Measurements from ENCODE around the gene DAB1. TPM values are rescaled to one million over a fixed set of nuclear protein-coding genes. Genes with fewer than 3 reads are reported as not detected.

Gene DAB1
- total and polyA plus RNA-seq, 2 of the 8 experiments (the other 6 are each of a cell fraction or from before 2014, with no cell fraction given): 4.4 to 11.8 TPM

DNA sequence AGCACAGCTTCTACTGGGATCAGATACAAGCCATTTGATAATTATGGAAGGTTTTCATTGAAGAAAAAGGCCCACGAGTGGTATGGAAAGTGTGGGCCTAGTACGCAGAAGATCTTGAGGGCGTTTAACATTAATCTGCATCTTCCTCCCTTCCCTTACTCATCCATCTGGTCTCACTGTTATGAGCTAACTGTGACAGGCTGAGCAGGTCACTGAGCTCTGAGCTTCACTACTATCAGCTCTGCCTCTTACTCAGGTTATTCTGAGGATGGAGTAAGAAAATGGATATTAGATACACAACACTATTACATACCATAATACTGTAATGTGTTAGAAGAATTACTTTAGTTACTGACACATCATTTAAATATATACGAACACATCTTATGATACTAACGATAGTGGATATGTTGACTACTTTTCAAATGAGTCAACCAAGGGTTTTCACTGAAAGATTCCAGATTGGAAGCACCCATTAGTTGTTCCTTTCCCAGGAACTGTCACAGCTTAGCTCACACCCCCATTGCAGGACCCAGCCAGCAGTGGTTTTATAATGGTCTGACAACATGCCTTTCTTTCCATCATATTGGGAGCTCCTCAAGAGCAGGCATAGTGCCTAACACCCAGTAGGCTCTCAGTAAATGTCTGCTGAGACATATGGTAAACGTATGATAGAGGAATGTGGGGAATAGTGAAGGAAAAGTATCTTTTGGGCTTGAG, 360.3 kb downstream of the DAB1 start (continued):
- TF ChIP-seq KDM4A (IDR thresholded peaks at IDR 0.05; ENCODE audit: low read depth, low read length, severe bottlenecking): no peak
- no peak for TF ChIP-seq RAD21 (IDR thresholded peaks at IDR 0.05 in 1 of 2, conservative IDR thresholded peaks at IDR 0.05 in 1 of 2; ENCODE audit: low read depth in 2 of 2, low read length in 2 of 2)
- TF ChIP-seq, protein P1, sequence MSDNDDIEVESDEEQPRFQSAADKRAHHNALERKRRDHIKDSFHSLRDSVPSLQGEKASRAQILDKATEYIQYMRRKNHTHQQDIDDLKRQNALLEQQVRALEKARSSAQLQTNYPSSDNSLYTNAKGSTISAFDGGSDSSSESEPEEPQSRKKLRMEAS (IDR thresholded peaks at IDR 0.05): no peak
- TF ChIP-seq EGR1 (IDR thresholded peaks at IDR 0.05; ENCODE audit: borderline replicate concordance, low read depth, low read length): no peak
- no peak for TF ChIP-seq JUN (IDR thresholded peaks at IDR 0.05; ENCODE audit: low read depth, low read length)
- TF ChIP-seq, protein P2, sequence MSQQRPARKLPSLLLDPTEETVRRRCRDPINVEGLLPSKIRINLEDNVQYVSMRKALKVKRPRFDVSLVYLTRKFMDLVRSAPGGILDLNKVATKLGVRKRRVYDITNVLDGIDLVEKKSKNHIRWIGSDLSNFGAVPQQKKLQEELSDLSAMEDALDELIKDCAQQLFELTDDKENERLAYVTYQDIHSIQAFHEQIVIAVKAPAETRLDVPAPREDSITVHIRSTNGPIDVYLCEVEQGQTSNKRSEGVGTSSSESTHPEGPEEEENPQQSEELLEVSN (IDR thresholded peaks at IDR 0.05): no peak

Measured in H1 (cell line).